OCI-LY1 (cell line): ENCODE measurements around the gene CAPN14.
A peak's percentile ranks its signal among the peaks of the same experiment; 100 is the strongest.

Experiments used
- EZH2 ChIP-seq: fragments of 200-600 bp; sonication (generic), shearing (Covaris generic); IDR thresholded peaks from 2 replicates; pipeline ENCODE4 v1.8.0; 2017; ENCODE audit warnings: borderline replicate concordance, mixed run types, mild to moderate bottlenecking, antibody characterized with exemption, low read length, moderate library complexity, mixed read lengths
- TF ChIP-seq, protein P1 (sequence below): fragments of 200-600 bp; sonication (generic), shearing (Covaris generic); IDR thresholded peaks from 2 replicates; pipeline ENCODE4 v1.5.1; 2017; ENCODE audit warnings: mild to moderate bottlenecking, antibody characterized with exemption, low read length, moderate library complexity, mixed read lengths

- TF ChIP-seq, protein P1, sequence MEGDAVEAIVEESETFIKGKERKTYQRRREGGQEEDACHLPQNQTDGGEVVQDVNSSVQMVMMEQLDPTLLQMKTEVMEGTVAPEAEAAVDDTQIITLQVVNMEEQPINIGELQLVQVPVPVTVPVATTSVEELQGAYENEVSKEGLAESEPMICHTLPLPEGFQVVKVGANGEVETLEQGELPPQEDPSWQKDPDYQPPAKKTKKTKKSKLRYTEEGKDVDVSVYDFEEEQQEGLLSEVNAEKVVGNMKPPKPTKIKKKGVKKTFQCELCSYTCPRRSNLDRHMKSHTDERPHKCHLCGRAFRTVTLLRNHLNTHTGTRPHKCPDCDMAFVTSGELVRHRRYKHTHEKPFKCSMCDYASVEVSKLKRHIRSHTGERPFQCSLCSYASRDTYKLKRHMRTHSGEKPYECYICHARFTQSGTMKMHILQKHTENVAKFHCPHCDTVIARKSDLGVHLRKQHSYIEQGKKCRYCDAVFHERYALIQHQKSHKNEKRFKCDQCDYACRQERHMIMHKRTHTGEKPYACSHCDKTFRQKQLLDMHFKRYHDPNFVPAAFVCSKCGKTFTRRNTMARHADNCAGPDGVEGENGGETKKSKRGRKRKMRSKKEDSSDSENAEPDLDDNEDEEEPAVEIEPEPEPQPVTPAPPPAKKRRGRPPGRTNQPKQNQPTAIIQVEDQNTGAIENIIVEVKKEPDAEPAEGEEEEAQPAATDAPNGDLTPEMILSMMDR = peak; percentile 10; the same call in 1 of the 2 replicates
- no peak for TF ChIP-seq EZH2
These were observed 16.7 kb upstream of the CAPN14 start, which contains the start of gene EHD3 for GRCh38 chr2:31233741-31234682.
